ENCODE data around the gene PIGU.

Gene PIGU

GRCh38 chr20:34515484-34516246 lies 161.2 kb downstream of the PIGU start:
- TF ChIP-seq TAF1 (IDR thresholded peaks at IDR 0.05; ENCODE audit: borderline replicate concordance, insufficient read depth, low read length): 0 out of 2 replicates have a peak, but pooled peaks have one; percentile 27
- TF ChIP-seq FOXP2 (optimal IDR thresholded peaks at IDR 0.05; ENCODE audit: borderline replicate concordance, extremely low read depth, extremely low read length, insufficient read depth): no peak
- 0 out of 2 replicates have a peak, but pooled peaks have one; percentile 9 for TF ChIP-seq SIN3A (IDR thresholded peaks at IDR 0.05; ENCODE audit: borderline replicate concordance, insufficient read depth, low read length)
- TF ChIP-seq REST (IDR thresholded peaks at IDR 0.05; ENCODE audit: insufficient read depth in 1 of 2, low read depth in 2 of 2, low read length in 2 of 2): no peak
- TF ChIP-seq POLR2AphosphoS5 (IDR thresholded peaks at IDR 0.05; ENCODE audit: low read depth, low read length): no peak; the same call in 1 of the 2 replicates

GRCh38 chr20:34514897-34515483 lies 161.9 kb downstream of the PIGU start:
- peak; percentile 35 for TF ChIP-seq POLR2AphosphoS5 (IDR thresholded peaks at IDR 0.05; ENCODE audit: low read depth, low read length)
- no peak for TF ChIP-seq TAF1 (IDR thresholded peaks at IDR 0.05; ENCODE audit: borderline replicate concordance, insufficient read depth, low read length)
- no peak for TF ChIP-seq REST (IDR thresholded peaks at IDR 0.05; ENCODE audit: insufficient read depth in 1 of 2, low read depth in 2 of 2, low read length in 2 of 2)
- TF ChIP-seq FOXP2 (optimal IDR thresholded peaks at IDR 0.05; ENCODE audit: borderline replicate concordance, extremely low read depth, extremely low read length, insufficient read depth): no peak

GRCh38 chr20:34512955-34513419 lies 163.9 kb downstream of the PIGU start:
- TF ChIP-seq POLR2AphosphoS5 (IDR thresholded peaks at IDR 0.05; ENCODE audit: low read depth, low read length): no peak
- no peak for TF ChIP-seq FOXP2 (optimal IDR thresholded peaks at IDR 0.05; ENCODE audit: borderline replicate concordance, extremely low read depth, extremely low read length, insufficient read depth)
- TF ChIP-seq TAF1 (IDR thresholded peaks at IDR 0.05; ENCODE audit: borderline replicate concordance, insufficient read depth, low read length): no peak
- no peak for TF ChIP-seq REST (IDR thresholded peaks at IDR 0.05; ENCODE audit: insufficient read depth in 1 of 2, low read depth in 2 of 2, low read length in 2 of 2)
- TF ChIP-seq SIN3A (IDR thresholded peaks at IDR 0.05; ENCODE audit: borderline replicate concordance, insufficient read depth, low read length): no peak

GRCh38 chr20:34512266-34512954 lies 164.5 kb downstream of the PIGU start:
- TF ChIP-seq FOXP2 (optimal IDR thresholded peaks at IDR 0.05; ENCODE audit: borderline replicate concordance, extremely low read depth, extremely low read length, insufficient read depth) (no peak), POLR2AphosphoS5 (IDR thresholded peaks at IDR 0.05; ENCODE audit: low read depth, low read length) (no peak), SIN3A (IDR thresholded peaks at IDR 0.05; ENCODE audit: borderline replicate concordance, insufficient read depth, low read length) (no peak), REST (IDR thresholded peaks at IDR 0.05; ENCODE audit: insufficient read depth in 1 of 2, low read depth in 2 of 2, low read length in 2 of 2) (no peak), TAF1 (IDR thresholded peaks at IDR 0.05; ENCODE audit: borderline replicate concordance, insufficient read depth, low read length) (no peak)

Data from PFSK-1 (cell line).